Measurements from ENCODE around the gene TADA1.

GRCh38 chr1:166902279-166902678 is 26.2 kb upstream of the TADA1 start:
- TF ChIP-seq CTCF (IDR thresholded peaks at IDR 0.05) (no peak), ZFX (IDR thresholded peaks at IDR 0.05; ENCODE audit: borderline replicate concordance) (no peak)

Data from 22Rv1 (cell line).